HG02884 (cell line): ENCODE measurements around the gene EEF1A2.
A peak's percentile ranks its signal among the peaks of the same experiment; 100 is the strongest.
"Not testable (repeated sequence)": the region's sequence is repeated elsewhere in the genome, so short reads cannot be mapped to it uniquely, and the experiment has no call there.

Source experiments
- ATAC-seq: cut with Tn5 transposase; IDR thresholded peaks from one replicate; pipeline ENCODE4 v1.9.1; 2021; ENCODE audit warnings: mild to moderate bottlenecking, moderate library complexity; ENCODE audit not compliant: unreplicated experiment

Gene EEF1A2

DNA sequence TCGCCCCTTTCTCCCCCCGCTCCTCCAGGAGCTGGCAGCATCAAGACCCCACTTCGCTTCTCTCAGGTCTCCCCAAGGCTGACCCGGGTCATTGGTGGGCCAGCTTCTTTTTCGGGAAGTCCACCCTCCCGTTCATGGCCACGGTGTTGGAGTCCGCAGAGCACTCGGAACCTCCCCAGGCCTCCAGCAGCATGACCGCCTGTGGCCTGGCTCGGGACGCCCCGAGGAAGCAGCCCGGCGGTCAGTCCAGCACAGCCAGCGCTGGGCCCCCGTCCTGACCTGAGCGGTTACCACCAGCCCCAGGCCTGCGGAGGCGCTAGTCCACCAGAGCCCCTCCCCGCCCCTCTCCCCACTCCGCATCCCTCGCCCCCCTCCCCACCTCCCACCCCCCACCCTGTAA, 22.7 kb upstream of the EEF1A2 start:
- no peak for ATAC-seq

- peak; percentile 35 for ATAC-seq
Observed at GRCh38 chr20:63520934-63521601, 22.2 kb upstream of the EEF1A2 start.

DNA sequence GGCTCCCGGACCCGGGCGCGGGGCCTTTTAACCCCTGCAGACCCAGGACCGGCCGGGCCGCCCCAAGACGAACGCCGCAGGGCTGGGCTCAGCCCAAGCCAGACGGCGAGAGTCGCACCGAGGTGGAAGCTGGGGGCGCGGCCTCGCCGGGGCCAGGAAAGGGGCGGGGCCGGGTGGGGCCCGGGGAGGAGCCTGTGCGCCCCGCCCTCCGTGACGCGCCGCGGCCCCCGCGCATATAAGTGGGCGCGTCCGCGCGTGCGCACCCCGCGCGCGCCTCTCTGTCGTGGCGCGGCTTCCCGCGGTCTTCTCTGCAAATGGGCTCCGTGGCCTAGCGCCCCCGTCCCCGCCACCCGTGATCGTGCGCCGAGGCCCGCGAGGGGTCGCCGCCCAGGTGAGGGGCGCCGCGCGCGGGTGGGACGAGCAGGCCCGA, 21.6 kb upstream of the EEF1A2 start, which contains the start of gene PPDPF:
PPDPF (plus strand) TSS at position 262 of the 430 bp plus-strand sequence. CDS start 544 bp downstream, outside the sequence.
- peak; percentile 68 for ATAC-seq

GRCh38 chr20:63519668-63520503, 21.0 kb upstream of the EEF1A2 start:
- peak; percentile 36 for ATAC-seq

DNA sequence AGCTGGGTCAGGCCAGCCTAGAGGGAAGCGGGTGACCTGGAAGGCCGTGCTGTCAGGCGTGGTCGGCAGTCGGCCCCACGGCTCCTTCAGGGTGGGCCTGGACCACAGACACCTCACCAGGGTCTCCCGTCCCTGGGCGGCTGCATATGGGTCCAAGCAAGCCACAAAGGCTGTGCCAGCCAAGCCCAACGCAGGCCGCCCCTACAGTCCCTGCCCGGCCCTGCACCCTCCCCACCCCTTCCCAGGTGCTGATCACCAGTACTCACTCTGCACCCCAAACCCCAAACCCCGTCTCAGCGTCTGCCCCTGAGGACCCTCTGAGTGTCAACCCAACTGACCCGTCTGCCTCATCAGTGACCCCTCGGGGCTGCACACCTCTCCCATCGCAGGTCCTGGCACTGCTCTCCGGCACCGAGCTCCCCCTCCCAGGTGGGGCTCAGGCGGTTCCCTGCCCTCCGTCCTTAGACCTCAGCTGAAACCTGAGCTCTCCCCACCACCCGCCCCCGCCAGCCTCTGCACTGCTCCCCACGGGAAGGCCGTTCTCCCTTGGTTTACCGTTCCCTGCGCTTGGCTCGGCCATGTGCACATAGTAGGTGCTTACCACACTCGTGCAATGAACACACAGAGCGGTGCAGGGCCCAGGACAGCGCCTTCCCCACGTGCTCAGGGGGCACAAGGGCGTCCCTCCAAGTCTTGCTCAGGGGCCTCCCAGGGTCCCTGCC, 20.2 kb upstream of the EEF1A2 start:
- ATAC-seq: no peak

DNA sequence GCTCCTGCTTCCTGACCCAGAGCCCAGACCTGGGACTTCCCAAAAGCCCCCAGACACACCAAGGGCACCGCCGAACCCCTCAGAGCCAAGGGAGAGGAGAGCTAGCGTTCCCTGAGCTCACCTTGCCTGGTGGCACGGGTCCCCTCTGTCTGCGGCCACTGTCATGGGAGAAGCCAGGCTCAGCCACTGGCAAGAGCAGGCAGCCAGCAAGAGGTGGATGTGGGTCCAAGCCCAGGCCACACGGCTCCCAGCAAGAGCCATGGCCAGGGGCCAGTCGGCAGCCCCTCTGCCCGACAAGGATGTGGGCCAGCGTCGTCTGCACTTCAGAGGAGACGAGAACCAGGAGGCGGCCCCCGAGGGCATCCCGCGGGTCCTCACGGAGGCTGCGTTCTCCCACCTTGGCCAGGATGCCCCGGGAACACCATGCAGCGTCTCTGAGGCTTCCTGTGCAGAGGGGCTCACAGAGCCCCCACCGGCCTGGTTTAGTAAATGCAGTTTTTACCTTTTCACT, 19.5 kb upstream of the EEF1A2 start:
- no peak for ATAC-seq

DNA sequence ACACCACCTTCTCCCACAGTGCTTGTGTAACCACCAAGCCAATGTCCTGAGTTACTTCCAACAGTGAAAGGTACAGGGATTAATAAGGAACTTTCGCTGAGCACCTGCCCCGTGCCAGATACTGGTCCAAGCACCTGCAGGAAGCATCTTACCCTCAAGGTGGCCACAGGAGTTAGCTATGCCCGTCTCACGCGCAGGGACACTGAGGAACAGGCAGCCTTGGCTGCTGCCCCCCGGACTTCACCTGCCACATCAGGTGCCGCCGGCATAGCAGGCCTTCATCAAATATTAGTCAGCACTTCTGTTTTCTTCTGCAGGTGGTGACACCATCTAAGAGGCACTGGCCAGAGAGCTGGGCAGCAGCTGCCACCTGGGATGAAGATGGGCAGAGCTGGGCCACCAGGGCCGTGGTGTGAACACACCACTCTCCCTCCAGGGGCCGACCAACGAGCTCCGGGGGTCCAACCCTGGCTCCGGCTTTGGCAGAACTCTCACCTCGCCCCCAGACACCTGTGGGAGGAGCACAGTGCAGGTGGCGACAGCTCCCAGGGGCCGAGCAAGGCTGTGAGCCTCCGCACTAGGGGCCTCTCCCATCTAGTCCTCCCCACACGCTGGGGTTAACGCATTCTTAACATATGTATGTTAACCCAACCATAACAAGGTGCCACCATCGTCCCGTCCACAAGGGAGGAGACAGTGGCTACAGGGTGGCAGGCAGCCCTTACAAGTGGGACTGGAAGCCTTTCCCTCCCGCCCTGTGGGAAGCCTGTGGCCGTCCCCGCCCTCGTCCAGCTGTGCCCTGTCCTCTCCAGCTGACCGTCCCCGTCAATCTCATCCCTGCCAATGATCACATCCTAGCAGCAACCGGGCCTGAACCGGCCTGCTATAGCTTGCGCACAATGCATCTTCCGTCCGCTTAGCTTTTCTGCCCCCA, 18.8 kb upstream of the EEF1A2 start:
- ATAC-seq: no peak

- not testable (repeated sequence) for ATAC-seq
Observed at GRCh38 chr20:63514520-63514919, 15.6 kb upstream of the EEF1A2 start.

GRCh38 chr20:63513207-63513606, 14.3 kb upstream of the EEF1A2 start:
- ATAC-seq: no peak

GRCh38 chr20:63509088-63509564, 10.2 kb upstream of the EEF1A2 start:
- ATAC-seq: no peak

DNA sequence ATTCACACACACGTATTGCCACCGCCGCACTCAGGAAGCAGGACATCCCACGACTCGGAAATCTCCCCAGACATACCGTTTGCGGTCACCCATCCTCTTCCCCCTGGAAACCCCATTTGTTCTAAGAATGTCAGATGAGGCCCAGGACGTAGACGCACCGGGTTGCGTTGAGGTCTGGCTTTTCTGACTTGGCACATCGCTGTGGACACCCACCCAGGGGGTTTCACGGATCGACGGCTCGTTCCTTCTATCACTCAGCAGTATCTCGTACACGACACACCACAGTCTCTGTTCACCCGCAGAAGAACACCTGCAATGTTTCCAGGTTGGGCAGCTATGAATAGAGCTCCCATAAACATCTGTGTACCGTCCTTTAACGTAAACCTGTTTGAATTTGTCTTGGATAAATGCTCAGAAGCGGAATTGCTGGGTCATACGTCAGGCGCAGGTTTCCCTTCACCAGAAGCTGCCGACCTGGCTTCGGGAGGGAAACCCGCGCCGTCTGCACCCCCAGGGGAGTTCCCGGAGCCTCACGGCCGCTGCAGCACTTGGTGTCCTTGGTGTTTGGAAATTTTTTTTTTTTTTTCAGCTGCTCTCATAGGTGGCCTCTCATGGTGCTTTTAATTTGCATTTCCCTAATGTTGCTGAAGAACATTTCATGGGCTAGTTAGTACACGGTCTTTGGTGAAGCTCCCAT, 9.3 kb upstream of the EEF1A2 start:
- ATAC-seq: no peak

DNA sequence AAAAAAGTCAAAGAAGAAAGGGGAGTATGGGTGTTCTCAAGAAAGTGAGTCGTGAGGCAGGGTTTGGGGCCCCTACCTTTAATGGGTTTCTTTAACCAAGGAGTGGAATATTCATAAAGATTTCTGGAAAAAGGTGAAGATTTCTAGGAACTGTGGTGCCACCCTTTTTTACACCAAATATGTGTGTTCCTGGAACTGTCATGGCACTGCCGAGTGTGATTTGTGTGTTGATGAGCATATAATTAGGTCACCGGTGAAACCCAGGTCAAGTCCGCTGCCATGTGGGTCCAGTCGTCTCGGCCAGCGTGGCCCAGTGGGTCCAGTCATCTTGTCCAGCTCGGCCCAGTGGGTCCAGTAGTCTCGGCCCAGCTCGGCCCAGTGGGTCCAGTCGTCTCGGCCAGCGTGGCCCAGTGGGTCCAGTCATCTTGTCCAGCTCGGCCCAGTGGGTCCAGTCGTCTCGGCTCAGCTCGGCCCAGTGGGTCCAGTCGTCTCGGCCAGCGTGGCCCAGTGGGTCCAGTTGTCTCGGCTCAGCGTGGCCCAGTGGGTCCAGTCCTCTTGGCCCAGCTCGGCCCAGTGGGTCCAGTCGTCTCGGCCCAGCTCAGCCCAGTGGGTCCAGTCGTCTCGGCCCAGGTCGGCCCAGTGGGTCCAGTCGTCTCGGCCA, 8.3 kb upstream of the EEF1A2 start:
- no peak for ATAC-seq

- ATAC-seq: no peak
Observed at GRCh38 chr20:63505723-63506122, 6.8 kb upstream of the EEF1A2 start.

- ATAC-seq: no peak
Observed at GRCh38 chr20:63505281-63505680, 6.4 kb upstream of the EEF1A2 start.

DNA sequence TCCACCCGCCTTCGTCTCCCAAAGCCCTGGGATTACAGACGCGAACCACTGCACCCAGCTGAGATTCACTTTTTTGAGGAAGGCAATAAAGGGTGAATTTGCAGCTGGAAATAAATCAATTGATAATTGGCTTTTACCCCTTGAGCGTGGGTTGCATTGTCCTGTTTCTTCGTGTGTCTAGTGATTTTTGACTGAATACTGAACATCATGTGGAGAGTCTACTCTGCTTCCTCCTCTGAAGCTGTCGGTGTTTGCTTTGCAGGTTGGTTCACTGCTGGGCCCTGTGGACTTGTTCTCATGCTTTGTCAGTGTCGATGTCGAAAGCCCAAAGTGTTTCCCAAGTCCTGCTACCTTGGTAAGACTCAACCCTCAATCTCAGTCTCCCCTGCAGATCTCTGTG, 5.8 kb upstream of the EEF1A2 start:
- ATAC-seq: no peak

DNA sequence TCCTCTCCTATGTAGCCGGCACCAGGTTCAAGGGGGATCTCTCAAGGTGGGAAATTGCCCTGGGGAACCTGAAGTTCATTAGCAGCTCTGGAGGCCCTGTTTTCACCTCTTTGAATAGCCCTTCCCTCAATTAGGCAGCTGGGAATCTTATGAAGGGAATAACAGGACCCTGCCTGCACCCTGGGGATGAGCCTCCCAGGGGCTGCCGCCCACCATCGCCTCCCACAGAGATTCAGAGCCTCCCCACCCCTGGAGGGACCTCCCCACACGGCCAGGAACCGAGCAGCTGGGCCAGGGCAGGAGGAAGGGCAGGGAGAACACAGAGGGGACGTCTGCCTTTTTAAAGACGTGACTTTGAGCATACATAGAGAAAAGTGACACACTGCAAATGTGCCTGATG, 4.6 kb upstream of the EEF1A2 start:
- no peak for ATAC-seq

GRCh38 chr20:63502671-63503172, 3.8 kb upstream of the EEF1A2 start:
- ATAC-seq: no peak

DNA sequence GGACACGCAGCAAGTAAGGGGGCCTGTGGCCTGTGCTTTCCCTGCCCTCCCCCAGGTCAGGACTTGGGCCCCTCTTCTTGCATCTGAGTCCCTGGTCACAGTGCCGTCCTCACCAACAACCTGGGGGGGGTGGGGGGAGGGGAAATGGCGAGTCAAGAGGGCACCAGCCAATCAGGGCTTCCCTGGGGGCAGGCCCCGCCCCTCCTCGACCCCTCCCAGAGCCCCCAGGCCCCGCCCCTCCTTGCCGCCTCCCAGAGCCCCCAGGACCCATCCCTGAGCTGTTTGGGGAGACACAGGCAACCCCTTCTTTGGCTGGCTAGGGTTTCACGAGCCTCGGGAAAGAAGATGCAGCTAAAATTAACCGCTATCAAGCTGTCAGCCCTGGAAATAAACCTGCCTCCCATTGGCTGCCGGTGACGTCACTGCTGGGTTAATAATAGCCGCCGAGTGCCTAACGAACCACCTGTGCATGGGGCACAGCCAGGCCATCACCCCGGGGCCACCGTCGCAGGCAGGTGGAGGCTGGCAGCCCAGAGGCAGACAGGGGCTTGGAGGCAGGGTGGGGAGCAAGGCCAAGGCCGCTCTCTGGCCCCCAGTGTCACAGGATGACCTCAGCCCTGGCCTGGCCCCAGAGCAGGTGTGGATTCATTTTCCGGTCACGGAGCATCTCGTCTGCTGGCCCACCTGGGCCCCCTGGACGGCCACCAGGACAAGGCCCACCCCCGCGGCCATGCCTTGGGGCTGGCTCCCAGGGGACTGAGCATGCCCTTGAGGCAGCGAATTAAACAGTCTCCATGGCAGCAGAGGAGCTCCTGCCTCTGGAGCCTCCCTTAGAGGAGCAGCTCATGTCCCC, 3.2 kb upstream of the EEF1A2 start:
- ATAC-seq: no peak
